Measurements from ENCODE around the gene BSND. TPM values are rescaled to one million over a fixed set of nuclear protein-coding genes. Genes with fewer than 3 reads are reported as not detected.

BSND gene
- polyA plus RNA-seq, 1 donor (not counting 4 experiments of a cell fraction or from before 2014, with no cell fraction given): not detected

DNA sequence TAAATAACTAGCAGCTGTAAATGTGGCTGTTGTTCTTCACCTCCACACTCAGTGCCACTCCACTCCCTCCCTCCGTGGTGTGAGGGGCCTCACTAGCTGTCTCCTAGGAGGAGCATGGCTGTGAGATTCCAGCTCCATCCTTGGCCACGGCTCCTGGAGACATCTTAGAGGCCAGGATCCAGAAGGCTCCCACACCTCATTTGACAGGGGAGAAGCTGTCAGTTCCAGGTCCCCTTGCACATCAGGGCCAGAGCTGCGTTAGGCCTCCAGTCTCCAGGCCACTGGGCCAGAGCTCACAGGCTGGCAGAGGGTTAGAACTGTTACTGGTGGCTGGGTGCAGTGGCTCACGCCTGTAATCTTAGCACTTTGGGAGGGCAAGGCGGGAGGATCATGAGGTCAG, 55.7 kb downstream of the BSND start:
- no peak for TF ChIP-seq EZH2 (IDR thresholded peaks at IDR 0.05; ENCODE audit: low read length)
- TF ChIP-seq, protein P1, sequence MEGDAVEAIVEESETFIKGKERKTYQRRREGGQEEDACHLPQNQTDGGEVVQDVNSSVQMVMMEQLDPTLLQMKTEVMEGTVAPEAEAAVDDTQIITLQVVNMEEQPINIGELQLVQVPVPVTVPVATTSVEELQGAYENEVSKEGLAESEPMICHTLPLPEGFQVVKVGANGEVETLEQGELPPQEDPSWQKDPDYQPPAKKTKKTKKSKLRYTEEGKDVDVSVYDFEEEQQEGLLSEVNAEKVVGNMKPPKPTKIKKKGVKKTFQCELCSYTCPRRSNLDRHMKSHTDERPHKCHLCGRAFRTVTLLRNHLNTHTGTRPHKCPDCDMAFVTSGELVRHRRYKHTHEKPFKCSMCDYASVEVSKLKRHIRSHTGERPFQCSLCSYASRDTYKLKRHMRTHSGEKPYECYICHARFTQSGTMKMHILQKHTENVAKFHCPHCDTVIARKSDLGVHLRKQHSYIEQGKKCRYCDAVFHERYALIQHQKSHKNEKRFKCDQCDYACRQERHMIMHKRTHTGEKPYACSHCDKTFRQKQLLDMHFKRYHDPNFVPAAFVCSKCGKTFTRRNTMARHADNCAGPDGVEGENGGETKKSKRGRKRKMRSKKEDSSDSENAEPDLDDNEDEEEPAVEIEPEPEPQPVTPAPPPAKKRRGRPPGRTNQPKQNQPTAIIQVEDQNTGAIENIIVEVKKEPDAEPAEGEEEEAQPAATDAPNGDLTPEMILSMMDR (optimal IDR thresholded peaks at IDR 0.05 in 1 of 3, IDR thresholded peaks at IDR 0.05 in 1 of 3, conservative IDR thresholded peaks at IDR 0.05 in 1 of 3; ENCODE audit: extremely low read depth in 1 of 3, insufficient read depth in 2 of 3, low read length in 3 of 3): no peak
- Histone ChIP-seq H3K27me3 (ENCODE audit: control insufficient read depth, extremely low read depth, insufficient read depth, low read length) (no peaks in the 10 kb centered on the region), H4K20me1 (ENCODE audit: control insufficient read depth, extremely low read depth, insufficient read depth, low read length) (peaks cover 20% of the 10 kb centered on the region), H3K9ac (ENCODE audit: control insufficient read depth, extremely low read depth, insufficient read depth, low read length) (no peak overlapping the region), H3K79me2 (ENCODE audit: control insufficient read depth, insufficient read depth, low read length) (peaks cover 61% of the 10 kb centered on the region), H3K4me1 (ENCODE audit: control insufficient read depth, extremely low read depth, insufficient read depth, low read length) (peaks cover 29% of the 10 kb centered on the region), H2AFZ (ENCODE audit: control insufficient read depth, low read length) (no peak overlapping the region), H3K9me1 (ENCODE audit: control insufficient read depth, extremely low read depth, insufficient read depth, low read length) (peaks cover 5% of the 10 kb centered on the region), H3K27ac (ENCODE audit: control insufficient read depth, insufficient read depth, low read length) (no peak overlapping the region), H3K9me3 (ENCODE audit: control insufficient read depth, low read depth, low read length) (no peaks in the 10 kb centered on the region), H3K36me3 (ENCODE audit: control insufficient read depth in 2 of 2, extremely low read depth in 1 of 2, insufficient read depth in 2 of 2, low read length in 2 of 2) (peaks cover 48 to 62% of the 10 kb centered on the region in 2 experiments), H3K4me2 (ENCODE audit: control insufficient read depth, extremely low read depth, insufficient read depth, low read depth, low read length) (no peak overlapping the region), H3K4me3 (ENCODE audit: control insufficient read depth in 2 of 3, extremely low read depth in 1 of 3, insufficient read depth in 2 of 3, low read depth in 1 of 3, low read length in 3 of 3) (no peak overlapping the region)
- DNase-seq (ENCODE audit: low read depth, low spot score) (no peak), FAIRE-seq (no peak)
- dilution Hi-C loops (cut with MboI; ENCODE audit: extremely low pct_ligation_motif_present, low sequenced_read_pairs): no loop called here

DNA sequence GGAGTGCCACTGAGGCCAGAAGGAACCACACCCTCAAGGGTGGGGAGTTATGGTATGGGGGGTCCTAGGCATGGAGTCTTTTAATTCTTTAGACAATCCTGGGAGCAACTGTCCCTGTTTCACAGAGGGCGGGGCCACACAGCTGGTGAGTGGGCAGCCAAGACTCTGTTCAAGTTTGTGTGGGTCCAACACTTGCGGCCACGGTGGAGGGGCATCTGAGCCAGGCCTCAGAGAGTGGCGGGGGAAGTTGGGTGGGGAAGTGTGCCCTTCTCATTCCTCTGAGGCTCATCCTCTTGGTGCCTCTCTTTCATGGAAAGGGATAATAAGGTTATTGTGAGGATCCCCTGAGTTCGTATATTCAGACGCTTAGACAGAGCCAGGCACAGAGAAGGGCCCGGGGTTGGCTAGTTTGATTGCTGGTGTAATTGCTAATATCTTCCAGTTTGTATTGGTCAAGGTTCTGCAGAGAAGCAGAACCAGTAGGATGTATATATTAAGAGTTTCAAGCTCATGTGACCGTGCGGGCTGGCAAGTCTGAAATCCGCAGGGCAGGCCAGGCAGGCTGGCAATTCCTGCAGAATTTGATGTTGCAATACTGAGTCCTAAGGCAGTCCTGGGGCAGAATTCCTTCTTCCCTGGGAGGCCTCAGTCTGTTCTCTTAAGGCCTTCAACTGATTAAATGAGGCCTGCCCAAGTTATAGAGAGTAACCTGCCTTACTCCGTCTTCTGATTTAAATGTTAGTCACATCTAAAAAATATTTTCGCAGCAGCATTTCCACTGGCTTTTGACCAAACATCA, 56.5 kb downstream of the BSND start:
- dilution Hi-C loops (cut with MboI; ENCODE audit: extremely low pct_ligation_motif_present, low sequenced_read_pairs): no loop called here
- peaks cover 11% of the 10 kb centered on the region for H4K20me1 ChIP-seq (ENCODE audit: control insufficient read depth, extremely low read depth, insufficient read depth, low read length)
- peaks cover 53 to 63% of the 10 kb centered on the region in 2 experiments for H3K36me3 ChIP-seq (ENCODE audit: control insufficient read depth in 2 of 2, extremely low read depth in 1 of 2, insufficient read depth in 2 of 2, low read length in 2 of 2)
- H3K4me3 ChIP-seq (ENCODE audit: control insufficient read depth in 2 of 3, extremely low read depth in 1 of 3, insufficient read depth in 2 of 3, low read depth in 1 of 3, low read length in 3 of 3): no peak overlapping the region
- H2AFZ ChIP-seq (ENCODE audit: control insufficient read depth, low read length): no peak overlapping the region
- no peak overlapping the region for H3K27ac ChIP-seq (ENCODE audit: control insufficient read depth, insufficient read depth, low read length)
- peaks cover 54% of the 10 kb centered on the region for H3K79me2 ChIP-seq (ENCODE audit: control insufficient read depth, insufficient read depth, low read length)
- peaks cover under 1% of the 10 kb centered on the region for H3K9me1 ChIP-seq (ENCODE audit: control insufficient read depth, extremely low read depth, insufficient read depth, low read length)
- no peak overlapping the region for H3K9ac ChIP-seq (ENCODE audit: control insufficient read depth, extremely low read depth, insufficient read depth, low read length)
- TF ChIP-seq EZH2 (IDR thresholded peaks at IDR 0.05; ENCODE audit: low read length): no peak
- TF ChIP-seq, protein P1 (optimal IDR thresholded peaks at IDR 0.05 in 1 of 3, IDR thresholded peaks at IDR 0.05 in 1 of 3, conservative IDR thresholded peaks at IDR 0.05 in 1 of 3; ENCODE audit: extremely low read depth in 1 of 3, insufficient read depth in 2 of 3, low read length in 3 of 3): no peak
- H3K4me1 ChIP-seq (ENCODE audit: control insufficient read depth, extremely low read depth, insufficient read depth, low read length): peaks cover 29% of the 10 kb centered on the region
- DNase-seq (ENCODE audit: low read depth, low spot score): no peak
- no peak overlapping the region for H3K4me2 ChIP-seq (ENCODE audit: control insufficient read depth, extremely low read depth, insufficient read depth, low read depth, low read length)
- no peak for FAIRE-seq
- H3K9me3 ChIP-seq (ENCODE audit: control insufficient read depth, low read depth, low read length): no peaks in the 10 kb centered on the region
- no peaks in the 10 kb centered on the region for H3K27me3 ChIP-seq (ENCODE audit: control insufficient read depth, extremely low read depth, insufficient read depth, low read length)
